HEK293 (cell line): ENCODE data around the gene ODAD4.

Experiments used
- ZFP3 ChIP-seq: fragments of 450-650 bp; formaldehyde crosslinking; IDR thresholded peaks from 2 replicates; pipeline ENCODE4 v1.5.1; 2016; ENCODE audit warnings: low read depth, missing biosample characterization, missing genetic modification characterization
- ZNF530 ChIP-seq: fragments of 450-650 bp; formaldehyde crosslinking; IDR thresholded peaks from 2 replicates; pipeline ENCODE4 v1.5.1; 2016; ENCODE audit warnings: low read depth, missing biosample characterization, missing genetic modification characterization
- TF ChIP-seq, protein P1 (sequence below): fragments of 450-650 bp; formaldehyde crosslinking; IDR thresholded peaks from 2 replicates; pipeline ENCODE4 v1.5.1; 2016; ENCODE audit warnings: missing biosample characterization, missing genetic modification characterization
- TF ChIP-seq, protein P2 (sequence below): fragments of 450-650 bp; formaldehyde crosslinking; IDR thresholded peaks from 2 replicates; pipeline ENCODE4 v1.5.1; 2016; ENCODE audit warnings: missing biosample characterization, missing genetic modification characterization, low read depth

DNA sequence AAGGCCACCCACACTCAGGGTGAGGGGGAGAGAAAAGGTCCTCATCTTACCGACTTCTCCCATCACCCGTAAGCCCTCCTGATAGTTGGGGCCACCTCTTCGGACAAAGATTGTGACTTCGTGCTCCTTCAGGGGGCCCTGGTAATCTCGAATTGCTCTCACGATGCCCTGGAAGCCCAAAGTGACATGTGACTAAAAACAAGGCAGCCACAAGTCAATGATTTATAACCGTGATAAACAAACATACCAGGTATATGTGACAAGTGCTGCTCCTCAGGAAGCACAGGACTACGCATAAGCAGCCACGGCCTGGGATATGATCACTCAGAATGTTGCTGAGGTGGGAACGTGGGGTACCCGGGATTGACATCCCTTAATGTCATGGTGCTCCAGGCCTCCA lies 28.8 kb upstream of the ODAD4 start:
- TF ChIP-seq, protein P1, sequence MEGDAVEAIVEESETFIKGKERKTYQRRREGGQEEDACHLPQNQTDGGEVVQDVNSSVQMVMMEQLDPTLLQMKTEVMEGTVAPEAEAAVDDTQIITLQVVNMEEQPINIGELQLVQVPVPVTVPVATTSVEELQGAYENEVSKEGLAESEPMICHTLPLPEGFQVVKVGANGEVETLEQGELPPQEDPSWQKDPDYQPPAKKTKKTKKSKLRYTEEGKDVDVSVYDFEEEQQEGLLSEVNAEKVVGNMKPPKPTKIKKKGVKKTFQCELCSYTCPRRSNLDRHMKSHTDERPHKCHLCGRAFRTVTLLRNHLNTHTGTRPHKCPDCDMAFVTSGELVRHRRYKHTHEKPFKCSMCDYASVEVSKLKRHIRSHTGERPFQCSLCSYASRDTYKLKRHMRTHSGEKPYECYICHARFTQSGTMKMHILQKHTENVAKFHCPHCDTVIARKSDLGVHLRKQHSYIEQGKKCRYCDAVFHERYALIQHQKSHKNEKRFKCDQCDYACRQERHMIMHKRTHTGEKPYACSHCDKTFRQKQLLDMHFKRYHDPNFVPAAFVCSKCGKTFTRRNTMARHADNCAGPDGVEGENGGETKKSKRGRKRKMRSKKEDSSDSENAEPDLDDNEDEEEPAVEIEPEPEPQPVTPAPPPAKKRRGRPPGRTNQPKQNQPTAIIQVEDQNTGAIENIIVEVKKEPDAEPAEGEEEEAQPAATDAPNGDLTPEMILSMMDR (tag by site-specific recombination), result no peak
- no peak for TF ChIP-seq ZNF530 (tag by site-specific recombination)
- no peak for TF ChIP-seq ZFP3 (tag by site-specific recombination)
- TF ChIP-seq, protein P2, sequence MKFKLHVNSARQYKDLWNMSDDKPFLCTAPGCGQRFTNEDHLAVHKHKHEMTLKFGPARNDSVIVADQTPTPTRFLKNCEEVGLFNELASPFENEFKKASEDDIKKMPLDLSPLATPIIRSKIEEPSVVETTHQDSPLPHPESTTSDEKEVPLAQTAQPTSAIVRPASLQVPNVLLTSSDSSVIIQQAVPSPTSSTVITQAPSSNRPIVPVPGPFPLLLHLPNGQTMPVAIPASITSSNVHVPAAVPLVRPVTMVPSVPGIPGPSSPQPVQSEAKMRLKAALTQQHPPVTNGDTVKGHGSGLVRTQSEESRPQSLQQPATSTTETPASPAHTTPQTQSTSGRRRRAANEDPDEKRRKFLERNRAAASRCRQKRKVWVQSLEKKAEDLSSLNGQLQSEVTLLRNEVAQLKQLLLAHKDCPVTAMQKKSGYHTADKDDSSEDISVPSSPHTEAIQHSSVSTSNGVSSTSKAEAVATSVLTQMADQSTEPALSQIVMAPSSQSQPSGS (tag by site-specific recombination), result no peak
